ENCODE data around the gene DSP. TPM values are rescaled to one million over a fixed set of nuclear protein-coding genes. Genes with fewer than 3 reads are reported as not detected.

DSP gene
- total and polyA plus RNA-seq, 2 experiments from 2014 or later = 16.8 to 43.7 TPM

DNA sequence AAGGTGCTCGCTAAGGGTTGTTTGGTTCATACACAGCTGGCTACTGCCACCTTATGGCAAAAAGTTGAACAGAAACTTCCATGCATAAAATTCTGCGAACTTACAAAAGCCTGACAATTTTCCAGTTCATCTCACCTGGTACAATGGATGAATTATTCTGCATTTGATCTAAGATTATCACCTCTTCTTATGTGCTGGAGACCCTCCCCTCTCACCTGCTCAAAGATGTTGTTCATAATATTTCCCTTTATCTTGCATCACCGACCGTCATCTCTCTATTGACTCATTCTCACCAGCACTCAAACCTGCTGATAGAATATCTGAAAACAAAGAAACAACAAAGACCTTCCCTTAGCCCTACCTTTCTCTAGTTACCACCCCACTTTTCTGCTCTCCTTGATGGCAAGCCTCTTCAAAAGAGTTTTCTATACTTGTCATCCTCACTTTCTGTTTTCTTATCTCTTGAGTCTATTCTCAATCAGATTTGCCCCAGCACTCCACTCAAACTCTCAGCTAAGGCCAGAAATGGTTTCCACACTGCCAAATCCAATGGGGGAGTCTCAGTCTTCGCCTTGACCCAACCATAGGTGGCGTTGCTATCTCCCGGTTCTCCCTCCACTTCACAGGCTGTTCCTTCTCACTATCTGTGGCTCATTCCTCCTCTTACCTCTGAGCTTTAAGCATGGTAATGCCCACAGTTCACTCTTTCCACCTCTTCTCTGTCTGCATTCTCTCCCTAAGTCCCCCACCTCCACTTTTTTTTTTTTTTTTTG, 74.3 kb downstream of the DSP start:
- peak; percentile 80 for DNase-seq (ENCODE audit: low spot score)
- H3K27ac Mint-ChIP-seq = peak overlapping the region; percentile 29
- H2AFZ ChIP-seq = no peak overlapping the region

More for the DNA sequence above, 74.3 kb downstream of the DSP start:
- H3K27me3 ChIP-seq (ENCODE audit: insufficient read depth) = no peaks in the 10 kb centered on the region
- Mint-ChIP-seq H3K36me3 (ENCODE audit: low read depth) (peaks cover 6% of the 10 kb centered on the region; the same call in 1 of the 3 replicates), H3K27me3 (ENCODE audit: insufficient read depth, low read depth, poor library complexity) (peaks cover 17% of the 10 kb centered on the region), H3K4me3 (no peak overlapping the region), H3K4me1 (peaks cover 5% of the 10 kb centered on the region; the same call in 2 of the 3 replicates), H3K9me3 (no peaks in the 10 kb centered on the region)
- H3K4me1 ChIP-seq (ENCODE audit: insufficient read depth) = no peaks in the 10 kb centered on the region
- H4K20me1 ChIP-seq (replicated peaks; ENCODE audit: insufficient read depth) = no peaks in the 10 kb centered on the region
- TF ChIP-seq, protein P1, sequence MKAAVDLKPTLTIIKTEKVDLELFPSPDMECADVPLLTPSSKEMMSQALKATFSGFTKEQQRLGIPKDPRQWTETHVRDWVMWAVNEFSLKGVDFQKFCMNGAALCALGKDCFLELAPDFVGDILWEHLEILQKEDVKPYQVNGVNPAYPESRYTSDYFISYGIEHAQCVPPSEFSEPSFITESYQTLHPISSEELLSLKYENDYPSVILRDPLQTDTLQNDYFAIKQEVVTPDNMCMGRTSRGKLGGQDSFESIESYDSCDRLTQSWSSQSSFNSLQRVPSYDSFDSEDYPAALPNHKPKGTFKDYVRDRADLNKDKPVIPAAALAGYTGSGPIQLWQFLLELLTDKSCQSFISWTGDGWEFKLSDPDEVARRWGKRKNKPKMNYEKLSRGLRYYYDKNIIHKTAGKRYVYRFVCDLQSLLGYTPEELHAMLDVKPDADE (IDR thresholded peaks at IDR 0.05) = no peak
- TF ChIP-seq, protein P2, sequence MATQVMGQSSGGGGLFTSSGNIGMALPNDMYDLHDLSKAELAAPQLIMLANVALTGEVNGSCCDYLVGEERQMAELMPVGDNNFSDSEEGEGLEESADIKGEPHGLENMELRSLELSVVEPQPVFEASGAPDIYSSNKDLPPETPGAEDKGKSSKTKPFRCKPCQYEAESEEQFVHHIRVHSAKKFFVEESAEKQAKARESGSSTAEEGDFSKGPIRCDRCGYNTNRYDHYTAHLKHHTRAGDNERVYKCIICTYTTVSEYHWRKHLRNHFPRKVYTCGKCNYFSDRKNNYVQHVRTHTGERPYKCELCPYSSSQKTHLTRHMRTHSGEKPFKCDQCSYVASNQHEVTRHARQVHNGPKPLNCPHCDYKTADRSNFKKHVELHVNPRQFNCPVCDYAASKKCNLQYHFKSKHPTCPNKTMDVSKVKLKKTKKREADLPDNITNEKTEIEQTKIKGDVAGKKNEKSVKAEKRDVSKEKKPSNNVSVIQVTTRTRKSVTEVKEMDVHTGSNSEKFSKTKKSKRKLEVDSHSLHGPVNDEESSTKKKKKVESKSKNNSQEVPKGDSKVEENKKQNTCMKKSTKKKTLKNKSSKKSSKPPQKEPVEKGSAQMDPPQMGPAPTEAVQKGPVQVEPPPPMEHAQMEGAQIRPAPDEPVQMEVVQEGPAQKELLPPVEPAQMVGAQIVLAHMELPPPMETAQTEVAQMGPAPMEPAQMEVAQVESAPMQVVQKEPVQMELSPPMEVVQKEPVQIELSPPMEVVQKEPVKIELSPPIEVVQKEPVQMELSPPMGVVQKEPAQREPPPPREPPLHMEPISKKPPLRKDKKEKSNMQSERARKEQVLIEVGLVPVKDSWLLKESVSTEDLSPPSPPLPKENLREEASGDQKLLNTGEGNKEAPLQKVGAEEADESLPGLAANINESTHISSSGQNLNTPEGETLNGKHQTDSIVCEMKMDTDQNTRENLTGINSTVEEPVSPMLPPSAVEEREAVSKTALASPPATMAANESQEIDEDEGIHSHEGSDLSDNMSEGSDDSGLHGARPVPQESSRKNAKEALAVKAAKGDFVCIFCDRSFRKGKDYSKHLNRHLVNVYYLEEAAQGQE (IDR thresholded peaks at IDR 0.05; ENCODE audit: unreplicated experiment) = no peak
- TF ChIP-seq POLR2AphosphoS5 (IDR thresholded peaks at IDR 0.05; ENCODE audit: low read depth) = no peak
- no peak for TF ChIP-seq ZNF114 (CRISPR knock-in tag; IDR thresholded peaks at IDR 0.05)
- TF ChIP-seq, protein P3, sequence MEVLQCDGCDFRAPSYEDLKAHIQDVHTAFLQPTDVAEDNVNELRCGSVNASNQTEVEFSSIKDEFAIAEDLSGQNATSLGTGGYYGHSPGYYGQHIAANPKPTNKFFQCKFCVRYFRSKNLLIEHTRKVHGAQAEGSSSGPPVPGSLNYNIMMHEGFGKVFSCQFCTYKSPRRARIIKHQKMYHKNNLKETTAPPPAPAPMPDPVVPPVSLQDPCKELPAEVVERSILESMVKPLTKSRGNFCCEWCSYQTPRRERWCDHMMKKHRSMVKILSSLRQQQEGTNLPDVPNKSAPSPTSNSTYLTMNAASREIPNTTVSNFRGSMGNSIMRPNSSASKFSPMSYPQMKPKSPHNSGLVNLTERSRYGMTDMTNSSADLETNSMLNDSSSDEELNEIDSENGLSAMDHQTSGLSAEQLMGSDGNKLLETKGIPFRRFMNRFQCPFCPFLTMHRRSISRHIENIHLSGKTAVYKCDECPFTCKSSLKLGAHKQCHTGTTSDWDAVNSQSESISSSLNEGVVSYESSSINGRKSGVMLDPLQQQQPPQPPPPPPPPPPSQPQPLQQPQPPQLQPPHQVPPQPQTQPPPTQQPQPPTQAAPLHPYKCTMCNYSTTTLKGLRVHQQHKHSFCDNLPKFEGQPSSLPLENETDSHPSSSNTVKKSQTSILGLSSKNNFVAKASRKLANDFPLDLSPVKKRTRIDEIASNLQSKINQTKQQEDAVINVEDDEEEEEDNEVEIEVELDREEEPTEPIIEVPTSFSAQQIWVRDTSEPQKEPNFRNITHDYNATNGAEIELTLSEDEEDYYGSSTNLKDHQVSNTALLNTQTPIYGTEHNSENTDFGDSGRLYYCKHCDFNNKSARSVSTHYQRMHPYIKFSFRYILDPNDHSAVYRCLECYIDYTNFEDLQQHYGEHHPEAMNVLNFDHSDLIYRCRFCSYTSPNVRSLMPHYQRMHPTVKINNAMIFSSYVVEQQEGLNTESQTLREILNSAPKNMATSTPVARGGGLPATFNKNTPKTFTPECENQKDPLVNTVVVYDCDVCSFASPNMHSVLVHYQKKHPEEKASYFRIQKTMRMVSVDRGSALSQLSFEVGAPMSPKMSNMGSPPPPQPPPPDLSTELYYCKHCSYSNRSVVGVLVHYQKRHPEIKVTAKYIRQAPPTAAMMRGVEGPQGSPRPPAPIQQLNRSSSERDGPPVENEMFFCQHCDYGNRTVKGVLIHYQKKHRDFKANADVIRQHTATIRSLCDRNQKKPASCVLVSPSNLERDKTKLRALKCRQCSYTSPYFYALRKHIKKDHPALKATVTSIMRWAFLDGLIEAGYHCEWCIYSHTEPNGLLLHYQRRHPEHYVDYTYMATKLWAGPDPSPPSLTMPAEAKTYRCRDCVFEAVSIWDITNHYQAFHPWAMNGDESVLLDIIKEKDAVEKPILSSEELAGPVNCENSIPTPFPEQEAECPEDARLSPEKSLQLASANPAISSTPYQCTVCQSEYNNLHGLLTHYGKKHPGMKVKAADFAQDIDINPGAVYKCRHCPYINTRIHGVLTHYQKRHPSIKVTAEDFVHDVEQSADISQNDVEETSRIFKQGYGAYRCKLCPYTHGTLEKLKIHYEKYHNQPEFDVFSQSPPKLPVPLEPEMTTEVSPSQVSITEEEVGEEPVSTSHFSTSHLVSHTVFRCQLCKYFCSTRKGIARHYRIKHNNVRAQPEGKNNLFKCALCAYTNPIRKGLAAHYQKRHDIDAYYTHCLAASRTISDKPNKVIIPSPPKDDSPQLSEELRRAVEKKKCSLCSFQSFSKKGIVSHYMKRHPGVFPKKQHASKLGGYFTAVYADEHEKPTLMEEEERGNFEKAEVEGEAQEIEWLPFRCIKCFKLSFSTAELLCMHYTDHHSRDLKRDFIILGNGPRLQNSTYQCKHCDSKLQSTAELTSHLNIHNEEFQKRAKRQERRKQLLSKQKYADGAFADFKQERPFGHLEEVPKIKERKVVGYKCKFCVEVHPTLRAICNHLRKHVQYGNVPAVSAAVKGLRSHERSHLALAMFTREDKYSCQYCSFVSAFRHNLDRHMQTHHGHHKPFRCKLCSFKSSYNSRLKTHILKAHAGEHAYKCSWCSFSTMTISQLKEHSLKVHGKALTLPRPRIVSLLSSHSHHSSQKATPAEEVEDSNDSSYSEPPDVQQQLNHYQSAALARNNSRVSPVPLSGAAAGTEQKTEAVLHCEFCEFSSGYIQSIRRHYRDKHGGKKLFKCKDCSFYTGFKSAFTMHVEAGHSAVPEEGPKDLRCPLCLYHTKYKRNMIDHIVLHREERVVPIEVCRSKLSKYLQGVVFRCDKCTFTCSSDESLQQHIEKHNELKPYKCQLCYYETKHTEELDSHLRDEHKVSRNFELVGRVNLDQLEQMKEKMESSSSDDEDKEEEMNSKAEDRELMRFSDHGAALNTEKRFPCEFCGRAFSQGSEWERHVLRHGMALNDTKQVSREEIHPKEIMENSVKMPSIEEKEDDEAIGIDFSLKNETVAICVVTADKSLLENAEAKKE (CRISPR knock-in tag; IDR thresholded peaks at IDR 0.05) = no peak
- no peak for TF ChIP-seq ZNF331 (CRISPR knock-in tag; IDR thresholded peaks at IDR 0.05; ENCODE audit: low read depth)
- TF ChIP-seq, protein P4, sequence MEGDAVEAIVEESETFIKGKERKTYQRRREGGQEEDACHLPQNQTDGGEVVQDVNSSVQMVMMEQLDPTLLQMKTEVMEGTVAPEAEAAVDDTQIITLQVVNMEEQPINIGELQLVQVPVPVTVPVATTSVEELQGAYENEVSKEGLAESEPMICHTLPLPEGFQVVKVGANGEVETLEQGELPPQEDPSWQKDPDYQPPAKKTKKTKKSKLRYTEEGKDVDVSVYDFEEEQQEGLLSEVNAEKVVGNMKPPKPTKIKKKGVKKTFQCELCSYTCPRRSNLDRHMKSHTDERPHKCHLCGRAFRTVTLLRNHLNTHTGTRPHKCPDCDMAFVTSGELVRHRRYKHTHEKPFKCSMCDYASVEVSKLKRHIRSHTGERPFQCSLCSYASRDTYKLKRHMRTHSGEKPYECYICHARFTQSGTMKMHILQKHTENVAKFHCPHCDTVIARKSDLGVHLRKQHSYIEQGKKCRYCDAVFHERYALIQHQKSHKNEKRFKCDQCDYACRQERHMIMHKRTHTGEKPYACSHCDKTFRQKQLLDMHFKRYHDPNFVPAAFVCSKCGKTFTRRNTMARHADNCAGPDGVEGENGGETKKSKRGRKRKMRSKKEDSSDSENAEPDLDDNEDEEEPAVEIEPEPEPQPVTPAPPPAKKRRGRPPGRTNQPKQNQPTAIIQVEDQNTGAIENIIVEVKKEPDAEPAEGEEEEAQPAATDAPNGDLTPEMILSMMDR (conservative IDR thresholded peaks at IDR 0.05; ENCODE audit: low read depth in 2 of 2) = peak; percentile 74 to 76
- no peak for TF ChIP-seq JUNB (IDR thresholded peaks at IDR 0.05; ENCODE audit: unreplicated experiment)
- ATAC-seq = peak; percentile 80
- no peaks in the 10 kb centered on the region for H3F3A ChIP-seq (replicated peaks; ENCODE audit: low read depth)
- no peaks in the 10 kb centered on the region for H3K79me2 ChIP-seq (replicated peaks; ENCODE audit: insufficient read depth)
- no peak overlapping the region for H3K27ac ChIP-seq (ENCODE audit: low read depth)
- no peaks in the 10 kb centered on the region for H3K36me3 ChIP-seq (ENCODE audit: insufficient read depth)
- no peaks in the 10 kb centered on the region for H3K9me2 ChIP-seq (ENCODE audit: insufficient read depth)
- no peak overlapping the region for H3K4me2 ChIP-seq
- no peak overlapping the region for H3K4me3 ChIP-seq

Data from GM23338 (cell line).